Heart left ventricle (tissue), 16 donors: Measurements from ENCODE around the gene JAKMIP1. TPM values are rescaled to one million over a fixed set of nuclear protein-coding genes. Genes with fewer than 3 reads are reported as not detected.

Source experiments
- ATAC-seq, 4 donors: fragments of 200-7000 bp; cut with Tn5 transposase; one replicate each; pipeline ENCODE4 v1.9.1; 2020 to 2022; ENCODE audit warnings: moderate library complexity in 4 of 4, mild to moderate bottlenecking in 3 of 4, moderate number of reproducible peaks in 1 of 4
- DNase-seq, 5 donors: peaks; one replicate each; pipeline ENCODE4 v3.0.0-alpha.2; 2020
- H3K27ac ChIP-seq, 12 donors: fragments of 200-600 bp; sonication (generic) in 4 of 12; one replicate each; pipeline versions ENCODE4 v1.5.0 to v1.8.0; 2016 to 2022; ENCODE audit warnings: mild to moderate bottlenecking in 2 of 12
- H3K27me3 ChIP-seq, 9 donors: fragments of 200-600 bp; sonication (generic) in 2 of 9; one replicate each; pipeline versions ENCODE4 v1.5.1 to v1.8.0; 2016 to 2022; ENCODE audit warnings: mild to moderate bottlenecking in 3 of 9
- H3K36me3 ChIP-seq, 9 donors: fragments of 200-600 bp; sonication (generic) in 2 of 9; one replicate each; pipeline versions ENCODE4 v1.5.0 to v1.8.0; 2018 to 2022; ENCODE audit warnings: mild to moderate bottlenecking in 2 of 9
- H3K4me1 ChIP-seq, 12 donors: fragments of 200-600 bp; sonication (generic) in 4 of 12; one replicate each; pipeline versions ENCODE4 v1.5.0 to v1.8.0; 2016 to 2022; ENCODE audit warnings: mild to moderate bottlenecking in 3 of 12
- H3K4me3 ChIP-seq, 12 donors: fragments of 200-600 bp; sonication (generic) in 4 of 12; one replicate each; pipeline versions ENCODE4 v1.5.0 to v1.8.0; 2017 to 2022; ENCODE audit warnings: mild to moderate bottlenecking in 9 of 12, moderate library complexity in 4 of 12
- H3K9me3 ChIP-seq, 12 donors: fragments of 200-600 bp; sonication (generic) in 4 of 12; one replicate each; pipeline versions ENCODE4 v1.5.0 to v1.8.0; 2016 to 2022; ENCODE audit warnings: mild to moderate bottlenecking in 1 of 12
- POLR2A ChIP-seq, 2 donors: fragments of 450-650 bp; IDR thresholded peaks; one replicate each; pipeline ENCODE4 v1.6.1; 2017; ENCODE audit warnings: antibody characterized with exemption in 2 of 2, mild to moderate bottlenecking in 2 of 2, moderate library complexity in 2 of 2
- WGBS, 4 donors: extraction: QIAGEN DNeasy Blood & Tissue Kit in 2 of 4; methylation state at CpG; one replicate each; pipeline versions ENCODE4 v1.1.5 to v1.1.7; 2013 to 2018; 5-methylcytosine and 5-hydroxymethylcytosine counted together
- intact Hi-C, 10 donors: fragments of 100-400 bp; cut with DNase I; formaldehyde crosslinking; loops; one replicate each; pipeline versions ENCODE4 v1.11.1 to v1.14.2; 2022
- polyA plus RNA-seq, 2 donors: library from polyadenylated mRNA; stranded (reverse); fragments of 200-250 nt; gene quantifications; one replicate each; pipeline ENCODE4 v1.2.3, GENCODE V29; 2013
- total RNA-seq, 9 donors: library from RNA; depleted of rRNA in 2 of 9; stranded (reverse); fragments of >200 nt in 2 of 9; fragmentation: NEBNext Ultra II Directional in 3 of 9; extraction: Animal tissue kit (Norgen Biotek cat#: 25700) in 3 of 9; gene quantifications; one replicate each; pipeline versions ENCODE4 v1.1.0 to v1.2.4, GENCODE V29; 2016 to 2023
- TF ChIP-seq, protein P1 (sequence below), 12 donors: fragments of 200-600 bp; sonication (generic) in 4 of 12; IDR thresholded peaks; one replicate each; pipeline versions ENCODE4 v1.5.0 to v1.8.0; 2018 to 2022; ENCODE audit warnings: antibody characterized with exemption in 12 of 12, mild to moderate bottlenecking in 5 of 12
- donor health status: ischemic (EF 13 %, LVEDD 7.1; RV severe dilation, severe dysfunction).
- donor health status: healthy with polysubstance abuse.
- donor health status: DM: no; HTN: yes; CAD: no.
- donor health status: DM: no; HTN: no; CAD: no.
- donor health status: ischemic (EF 25% LVEDD 6.9; RV normal size, moderate dysfunction).
- donor health status: ischemic (EF 25% LVEDD 5.7; RV mildly dilated, moderate dysfunction).
- donor health status: healthy.
- donor health status: DM: yes; HTN: yes; CAD: no.
- donor health status: ischemic (EF 35%, LVEDD 5.7; RV mildly dilated, moderate dysfunction).
- donor health status: nonischemic (EF 11% LVEDD 7.7; RV severe dilation, severe dysfunction).
- donor health status: DM: yes; HTN: yes; CAD: no.
- donor health status: PGD.
- donor health status: ischemic (EF 29% LVEDD 5.4; RV normal size, mild dysfunction).
- donor health status: nonischemic (EF 23%, LVEDD 6.1; RV moderate dilation, normal function).

JAKMIP1 gene
- total and polyA plus RNA-seq, 11 donors: 0.01 to 0.99 (median 0.23) TPM; not detected in 6

DNA sequence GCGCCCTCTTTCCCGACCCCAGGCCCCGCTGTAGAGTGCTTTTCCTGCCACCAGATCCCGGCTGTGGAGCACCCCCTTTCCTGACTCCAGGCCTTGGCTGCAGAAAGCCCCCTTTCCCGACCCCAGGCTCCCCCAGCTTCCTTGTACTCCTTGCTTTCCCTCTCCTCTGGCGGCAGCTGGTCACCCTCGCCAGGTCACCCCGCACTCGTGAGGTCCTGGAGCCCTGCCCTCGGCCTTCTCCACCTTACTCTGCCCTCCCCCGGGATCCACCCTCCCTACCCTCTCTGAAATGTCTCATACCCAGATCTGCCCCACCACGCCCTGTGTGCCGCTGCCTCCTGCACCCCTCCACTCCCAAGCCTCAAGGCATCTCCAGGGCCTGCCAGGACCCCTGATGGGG lies 157.2 kb downstream of the JAKMIP1 start:
- ATAC-seq: no peak
- Histone ChIP-seq H3K4me1 (no peaks in the 10 kb centered on the region), H3K36me3 (no peaks in the 10 kb centered on the region), H3K4me3 (no peak overlapping the region), H3K27ac (no peak overlapping the region), H3K9me3 (no peaks in the 10 kb centered on the region), H3K27me3 (peaks cover 0 to 45% (median 3%) of the 10 kb centered on the region in 9 donors)
- WGBS, 4 donors: 72 to 81% (median 78%) methylated on average over 13 of the region's 13 CpGs
- intact Hi-C loops: no loop called here
- TF ChIP-seq POLR2A (IDR thresholded peaks at IDR 0.05): no peak
- TF ChIP-seq, protein P1, sequence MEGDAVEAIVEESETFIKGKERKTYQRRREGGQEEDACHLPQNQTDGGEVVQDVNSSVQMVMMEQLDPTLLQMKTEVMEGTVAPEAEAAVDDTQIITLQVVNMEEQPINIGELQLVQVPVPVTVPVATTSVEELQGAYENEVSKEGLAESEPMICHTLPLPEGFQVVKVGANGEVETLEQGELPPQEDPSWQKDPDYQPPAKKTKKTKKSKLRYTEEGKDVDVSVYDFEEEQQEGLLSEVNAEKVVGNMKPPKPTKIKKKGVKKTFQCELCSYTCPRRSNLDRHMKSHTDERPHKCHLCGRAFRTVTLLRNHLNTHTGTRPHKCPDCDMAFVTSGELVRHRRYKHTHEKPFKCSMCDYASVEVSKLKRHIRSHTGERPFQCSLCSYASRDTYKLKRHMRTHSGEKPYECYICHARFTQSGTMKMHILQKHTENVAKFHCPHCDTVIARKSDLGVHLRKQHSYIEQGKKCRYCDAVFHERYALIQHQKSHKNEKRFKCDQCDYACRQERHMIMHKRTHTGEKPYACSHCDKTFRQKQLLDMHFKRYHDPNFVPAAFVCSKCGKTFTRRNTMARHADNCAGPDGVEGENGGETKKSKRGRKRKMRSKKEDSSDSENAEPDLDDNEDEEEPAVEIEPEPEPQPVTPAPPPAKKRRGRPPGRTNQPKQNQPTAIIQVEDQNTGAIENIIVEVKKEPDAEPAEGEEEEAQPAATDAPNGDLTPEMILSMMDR (IDR thresholded peaks at IDR 0.05): no peak
- DNase-seq: no peak

DNA sequence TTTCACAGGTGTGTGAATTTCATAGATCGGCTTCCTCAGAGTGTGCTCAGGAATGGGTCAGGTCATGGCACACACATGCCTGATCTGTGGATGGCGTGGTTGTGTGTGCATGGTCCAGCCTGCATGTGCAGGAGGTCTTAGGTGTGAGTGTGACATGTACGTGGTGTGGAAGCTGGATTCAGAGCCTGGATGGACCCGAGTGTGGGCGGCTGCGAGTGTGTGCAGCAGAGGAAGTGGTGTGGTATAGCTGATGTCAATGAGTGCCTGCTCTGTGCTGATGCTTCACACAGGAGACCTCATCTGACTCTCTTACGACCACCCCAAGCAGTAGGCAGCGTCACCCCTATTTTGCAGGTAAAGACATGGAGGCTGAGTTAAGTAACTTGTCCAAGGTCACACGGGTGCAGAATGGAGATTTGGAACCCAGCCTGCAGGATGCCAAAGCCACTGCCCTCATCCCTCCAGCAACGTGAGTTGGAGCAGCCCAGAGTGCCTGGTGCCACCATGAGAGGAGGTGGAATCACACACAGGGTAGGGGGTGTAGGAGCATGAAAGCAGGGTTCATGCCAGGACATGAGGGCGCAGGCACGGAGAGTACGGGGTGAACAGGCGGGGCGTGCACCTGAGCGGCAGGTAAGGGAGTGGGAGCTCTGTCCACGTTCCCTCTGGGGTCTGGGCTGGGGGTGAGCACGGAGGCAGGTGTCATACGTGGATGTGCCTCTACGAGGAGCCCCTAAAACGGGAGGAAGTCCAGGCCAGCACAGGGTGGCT lies 157.9 kb downstream of the JAKMIP1 start:
- 76 to 83% (median 80%) methylated on average over 21 of the region's 21 CpGs for WGBS, 4 donors
- DNase-seq (no peak), ATAC-seq (peak in 1 of 4 donors; percentile 23)
- H3K4me1 ChIP-seq: no peaks in the 10 kb centered on the region
- no peak overlapping the region for H3K4me3 ChIP-seq
- peaks cover 0 to 45% (median 3%) of the 10 kb centered on the region in 9 donors for H3K27me3 ChIP-seq
- no peaks in the 10 kb centered on the region for H3K9me3 ChIP-seq
- TF ChIP-seq POLR2A (IDR thresholded peaks at IDR 0.05): no peak
- TF ChIP-seq, protein P1 (IDR thresholded peaks at IDR 0.05): no peak
- H3K36me3 ChIP-seq: no peaks in the 10 kb centered on the region
- intact Hi-C loops: no loop called here
- H3K27ac ChIP-seq: no peak overlapping the region

- Histone ChIP-seq H3K27me3 (peaks cover 0 to 45% (median 3%) of the 10 kb centered on the region in 9 donors), H3K9me3 (no peaks in the 10 kb centered on the region), H3K27ac (no peak overlapping the region), H3K36me3 (no peaks in the 10 kb centered on the region), H3K4me1 (no peaks in the 10 kb centered on the region), H3K4me3 (no peak overlapping the region)
- WGBS, 4 donors: 77 to 84% (median 80%) methylated on average over 5 of the region's 5 CpGs
- no peak for TF ChIP-seq POLR2A (IDR thresholded peaks at IDR 0.05)
- TF ChIP-seq, protein P1 (IDR thresholded peaks at IDR 0.05): no peak
- DNase-seq (no peak), ATAC-seq (no peak)
- intact Hi-C loops: no loop called here
Measured at GRCh38 chr4:6041800-6042199, 158.5 kb downstream of the JAKMIP1 start.

DNA sequence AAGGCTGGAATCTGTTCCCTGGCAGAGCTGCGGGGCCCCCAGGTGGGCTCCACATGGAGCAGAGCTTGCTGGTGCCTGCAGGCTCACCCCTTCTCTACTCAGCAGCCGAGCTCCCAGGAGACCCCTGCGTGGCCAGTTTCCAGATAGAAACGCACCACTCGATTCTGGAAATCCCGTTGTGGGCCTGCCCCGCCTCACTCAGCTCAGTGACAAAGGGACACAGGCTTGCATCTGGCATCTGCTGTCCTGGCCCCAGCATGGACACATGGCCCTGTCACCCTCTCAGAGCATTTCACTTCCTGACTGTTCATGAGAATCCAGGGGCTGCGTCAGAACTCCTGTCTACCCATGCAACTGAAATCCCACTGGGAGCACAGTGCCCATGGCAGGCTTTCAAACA lies 161.6 kb downstream of the JAKMIP1 start:
- ATAC-seq: no peak
- Histone ChIP-seq H3K4me3 (no peak overlapping the region), H3K36me3 (no peaks in the 10 kb centered on the region), H3K9me3 (no peaks in the 10 kb centered on the region), H3K4me1 (no peaks in the 10 kb centered on the region), H3K27me3 (peaks cover 0 to 14% (median 0%) of the 10 kb centered on the region in 9 donors), H3K27ac (no peak overlapping the region)
- TF ChIP-seq, protein P1 (IDR thresholded peaks at IDR 0.05): no peak
- no peak for TF ChIP-seq POLR2A (IDR thresholded peaks at IDR 0.05)
- intact Hi-C loops: no loop called here
- WGBS, 4 donors: 67 to 100% (median 75%) methylated on average over 1 to 8 of the region's 8 CpGs
- DNase-seq: no peak
